ENCODE data around the gene SLAIN2. TPM values are rescaled to one million over a fixed set of nuclear protein-coding genes. Genes with fewer than 3 reads are reported as not detected.

Gene SLAIN2
- total RNA-seq, 4 donors from 2014 or later, result 68.4 to 238 (median 115) TPM

DNA sequence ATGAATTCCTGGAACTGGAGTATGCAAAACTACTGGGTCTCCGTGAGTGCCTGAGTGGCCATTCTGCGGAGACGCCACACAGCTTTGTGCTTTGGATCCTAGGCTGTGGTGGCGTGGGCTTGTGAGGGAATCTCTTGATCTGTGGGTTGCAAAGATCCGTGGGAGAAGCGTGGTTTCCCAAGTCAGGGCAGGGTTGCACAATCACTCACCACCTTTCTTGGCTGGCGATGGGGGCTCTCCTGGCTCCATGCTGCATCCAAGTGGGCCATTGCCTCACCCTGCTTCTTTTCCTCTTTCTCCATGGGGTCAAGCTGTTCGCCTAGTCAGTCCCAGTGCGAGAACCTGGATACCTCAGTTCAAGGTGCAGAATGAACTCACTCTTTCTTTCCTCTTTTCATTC is 62.5 kb downstream of the SLAIN2 start:
- no peak overlapping the region for H3K4me3 ChIP-seq
- 89 to 100% methylated on average over 3 to 4 of the region's 9 CpGs for WGBS, 2 donors (ENCODE audit: low coverage in 1 of 2)
- no peak for ATAC-seq
- TF ChIP-seq EP300 (IDR thresholded peaks at IDR 0.05) (no peak), POLR2A (IDR thresholded peaks at IDR 0.05) (no peak), POLR2AphosphoS5 (IDR thresholded peaks at IDR 0.05) (no peak)
- TF ChIP-seq, protein P1, sequence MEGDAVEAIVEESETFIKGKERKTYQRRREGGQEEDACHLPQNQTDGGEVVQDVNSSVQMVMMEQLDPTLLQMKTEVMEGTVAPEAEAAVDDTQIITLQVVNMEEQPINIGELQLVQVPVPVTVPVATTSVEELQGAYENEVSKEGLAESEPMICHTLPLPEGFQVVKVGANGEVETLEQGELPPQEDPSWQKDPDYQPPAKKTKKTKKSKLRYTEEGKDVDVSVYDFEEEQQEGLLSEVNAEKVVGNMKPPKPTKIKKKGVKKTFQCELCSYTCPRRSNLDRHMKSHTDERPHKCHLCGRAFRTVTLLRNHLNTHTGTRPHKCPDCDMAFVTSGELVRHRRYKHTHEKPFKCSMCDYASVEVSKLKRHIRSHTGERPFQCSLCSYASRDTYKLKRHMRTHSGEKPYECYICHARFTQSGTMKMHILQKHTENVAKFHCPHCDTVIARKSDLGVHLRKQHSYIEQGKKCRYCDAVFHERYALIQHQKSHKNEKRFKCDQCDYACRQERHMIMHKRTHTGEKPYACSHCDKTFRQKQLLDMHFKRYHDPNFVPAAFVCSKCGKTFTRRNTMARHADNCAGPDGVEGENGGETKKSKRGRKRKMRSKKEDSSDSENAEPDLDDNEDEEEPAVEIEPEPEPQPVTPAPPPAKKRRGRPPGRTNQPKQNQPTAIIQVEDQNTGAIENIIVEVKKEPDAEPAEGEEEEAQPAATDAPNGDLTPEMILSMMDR (IDR thresholded peaks at IDR 0.05), result no peak
- no peak overlapping the region for H3K27ac ChIP-seq
- no peaks in the 10 kb centered on the region for H3K27me3 ChIP-seq
- H3K9me3 ChIP-seq, result no peaks in the 10 kb centered on the region
- H3K4me1 ChIP-seq, result peaks cover 0 to 3% (median 0%) of the 10 kb centered on the region in 3 donors
- peaks cover 0 to 17% of the 10 kb centered on the region in 2 donors for H3K36me3 ChIP-seq

DNA sequence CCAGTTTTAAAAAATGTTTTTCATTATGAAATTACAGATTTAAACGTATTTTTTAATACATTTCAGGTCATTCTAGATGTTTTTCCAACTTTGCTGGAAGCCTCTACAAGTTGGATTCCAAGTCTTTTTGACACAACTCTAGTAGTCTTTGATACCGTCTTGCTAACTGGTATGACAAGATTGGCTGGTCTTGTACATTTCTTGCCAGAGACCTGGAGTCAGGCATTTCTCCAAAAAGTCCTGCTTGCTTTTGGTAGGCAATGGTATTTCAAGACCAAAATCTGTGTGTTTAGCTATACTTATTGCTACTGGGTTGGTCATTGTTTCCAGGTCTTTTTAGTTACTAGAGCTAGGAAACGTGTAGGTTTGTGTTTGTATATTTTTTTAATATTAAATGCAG is 64.6 kb downstream of the SLAIN2 start:
- TF ChIP-seq, protein P1 (IDR thresholded peaks at IDR 0.05), result no peak
- TF ChIP-seq POLR2AphosphoS5 (IDR thresholded peaks at IDR 0.05) (no peak), EP300 (IDR thresholded peaks at IDR 0.05) (no peak), POLR2A (IDR thresholded peaks at IDR 0.05) (no peak)
- ATAC-seq, result no peak
- WGBS, 2 donors (ENCODE audit: low coverage in 1 of 2), result 82 to 84% methylated on average over 3 of the region's 3 CpGs
- no peak overlapping the region for H3K27ac ChIP-seq
- H3K27me3 ChIP-seq, result no peaks in the 10 kb centered on the region
- H3K4me3 ChIP-seq, result no peak overlapping the region
- peaks cover 0 to 35% of the 10 kb centered on the region in 2 donors for H3K36me3 ChIP-seq
- H3K9me3 ChIP-seq, result no peaks in the 10 kb centered on the region
- H3K4me1 ChIP-seq, result no peaks in the 10 kb centered on the region

DNA sequence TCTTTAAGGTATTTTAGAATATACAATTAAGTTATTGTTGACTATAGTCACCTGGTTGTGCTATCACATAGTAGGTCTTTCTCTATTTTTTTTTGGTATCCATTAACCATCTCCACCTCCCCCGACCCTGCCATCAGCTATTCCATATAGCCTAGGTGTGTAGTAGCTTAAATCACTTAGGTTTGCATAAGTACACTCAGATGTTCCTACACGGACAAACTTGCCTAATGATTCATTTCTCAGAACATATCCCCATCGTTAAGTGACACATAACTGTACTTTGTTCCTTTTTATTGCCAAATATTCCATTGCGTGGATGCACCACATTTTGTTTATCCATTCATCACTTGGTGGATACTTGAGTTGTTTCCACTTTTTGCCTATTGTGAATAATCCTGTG is 67.9 kb downstream of the SLAIN2 start:
- Histone ChIP-seq H3K4me3 (no peak overlapping the region), H3K27ac (no peak overlapping the region), H3K27me3 (no peaks in the 10 kb centered on the region), H3K9me3 (no peaks in the 10 kb centered on the region), H3K4me1 (no peaks in the 10 kb centered on the region), H3K36me3 (peaks cover 0 to 20% of the 10 kb centered on the region in 2 donors)
- 93 to 100% methylated on average over 1 to 4 of the region's 4 CpGs for WGBS, 2 donors (ENCODE audit: low coverage in 1 of 2)
- TF ChIP-seq EP300 (IDR thresholded peaks at IDR 0.05) (no peak), POLR2A (IDR thresholded peaks at IDR 0.05) (no peak), POLR2AphosphoS5 (IDR thresholded peaks at IDR 0.05) (no peak)
- TF ChIP-seq, protein P1 (IDR thresholded peaks at IDR 0.05), result no peak
- ATAC-seq, result no peak

DNA sequence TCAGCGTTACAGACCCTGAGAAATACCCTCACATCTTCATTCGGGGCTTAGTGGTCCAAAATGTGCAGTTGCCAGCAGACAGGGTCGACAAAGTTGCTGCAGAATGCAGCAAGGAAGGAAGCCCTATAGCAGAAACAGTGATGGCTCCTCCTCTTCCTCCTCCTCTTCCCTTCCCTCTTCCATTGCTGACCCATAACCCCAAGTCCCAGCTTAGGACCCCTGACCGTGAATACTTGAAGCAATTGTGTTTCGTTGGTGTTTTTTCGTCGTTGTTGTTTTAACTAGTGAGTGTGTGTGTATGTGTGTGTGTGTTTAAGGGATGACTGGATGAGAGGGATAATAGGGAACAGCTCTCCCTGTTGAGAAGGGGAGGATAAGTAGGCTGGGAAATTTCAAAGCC is 69.5 kb downstream of the SLAIN2 start:
- Histone ChIP-seq H3K36me3 (peaks cover 0 to 20% of the 10 kb centered on the region in 2 donors), H3K9me3 (no peaks in the 10 kb centered on the region), H3K4me3 (no peak overlapping the region), H3K4me1 (no peaks in the 10 kb centered on the region), H3K27me3 (no peaks in the 10 kb centered on the region), H3K27ac (no peak overlapping the region)
- no peak for TF ChIP-seq POLR2AphosphoS5 (IDR thresholded peaks at IDR 0.05)
- TF ChIP-seq, protein P1 (IDR thresholded peaks at IDR 0.05), result no peak
- TF ChIP-seq POLR2A (IDR thresholded peaks at IDR 0.05), result no peak
- no peak for TF ChIP-seq EP300 (IDR thresholded peaks at IDR 0.05)
- WGBS, 2 donors (ENCODE audit: low coverage in 1 of 2), result 72 to 94% methylated on average over 6 to 7 of the region's 7 CpGs
- no peak for ATAC-seq

DNA sequence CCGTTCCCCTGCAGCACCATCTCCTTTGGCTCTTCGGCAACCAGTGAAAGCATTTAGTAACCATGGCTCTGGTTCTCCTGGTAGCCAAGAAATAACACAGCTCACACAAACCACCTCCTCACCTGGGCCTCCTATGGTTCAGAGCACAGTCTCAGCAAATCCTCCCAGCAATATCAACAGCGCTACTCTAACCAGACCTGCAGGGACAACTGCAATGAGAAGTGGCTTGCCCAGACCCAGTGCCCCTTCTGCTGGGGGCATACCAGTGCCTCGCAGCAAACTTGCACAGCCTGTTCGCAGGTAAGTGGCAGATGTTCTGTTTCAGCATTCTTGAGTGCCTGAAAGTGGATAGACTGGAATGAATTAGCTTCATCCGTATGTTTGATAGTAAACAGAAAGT is 78.8 kb downstream of the SLAIN2 start:
- Histone ChIP-seq H3K27me3 (no peaks in the 10 kb centered on the region), H3K4me1 (no peaks in the 10 kb centered on the region), H3K36me3 (peaks cover 4 to 50% of the 10 kb centered on the region in 2 donors), H3K27ac (no peak overlapping the region), H3K4me3 (no peak overlapping the region), H3K9me3 (no peaks in the 10 kb centered on the region)
- WGBS, 2 donors (ENCODE audit: low coverage in 1 of 2), result 87 to 100% methylated on average over 1 to 3 of the region's 6 CpGs
- no peak for TF ChIP-seq EP300 (IDR thresholded peaks at IDR 0.05)
- TF ChIP-seq, protein P1 (IDR thresholded peaks at IDR 0.05), result no peak
- no peak for TF ChIP-seq POLR2A (IDR thresholded peaks at IDR 0.05)
- TF ChIP-seq POLR2AphosphoS5 (IDR thresholded peaks at IDR 0.05), result no peak
- ATAC-seq, result no peak
